IPS-NIHi7 (cell line): ENCODE data around the gene TMEM168.
"Not testable (repeated sequence)": the region's sequence is repeated elsewhere in the genome, so short reads cannot be mapped to it uniquely, and the experiment has no call there.

ENCODE experiments used
- DNase-seq: peaks from one replicate; pipeline ENCODE4 v3.0.0; 2012; ENCODE audit warnings: mixed read lengths; ENCODE audit errors: extremely low spot score

The TMEM168 gene, protein sequence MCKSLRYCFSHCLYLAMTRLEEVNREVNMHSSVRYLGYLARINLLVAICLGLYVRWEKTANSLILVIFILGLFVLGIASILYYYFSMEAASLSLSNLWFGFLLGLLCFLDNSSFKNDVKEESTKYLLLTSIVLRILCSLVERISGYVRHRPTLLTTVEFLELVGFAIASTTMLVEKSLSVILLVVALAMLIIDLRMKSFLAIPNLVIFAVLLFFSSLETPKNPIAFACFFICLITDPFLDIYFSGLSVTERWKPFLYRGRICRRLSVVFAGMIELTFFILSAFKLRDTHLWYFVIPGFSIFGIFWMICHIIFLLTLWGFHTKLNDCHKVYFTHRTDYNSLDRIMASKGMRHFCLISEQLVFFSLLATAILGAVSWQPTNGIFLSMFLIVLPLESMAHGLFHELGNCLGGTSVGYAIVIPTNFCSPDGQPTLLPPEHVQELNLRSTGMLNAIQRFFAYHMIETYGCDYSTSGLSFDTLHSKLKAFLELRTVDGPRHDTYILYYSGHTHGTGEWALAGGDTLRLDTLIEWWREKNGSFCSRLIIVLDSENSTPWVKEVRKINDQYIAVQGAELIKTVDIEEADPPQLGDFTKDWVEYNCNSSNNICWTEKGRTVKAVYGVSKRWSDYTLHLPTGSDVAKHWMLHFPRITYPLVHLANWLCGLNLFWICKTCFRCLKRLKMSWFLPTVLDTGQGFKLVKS

GRCh38 chr7:112789817-112790585, at the start of gene TMEM168:
Gene TMEM168, minus strand, starts transcription at chr7:112790393. Its CDS starts 5,568 bp downstream, at chr7:112784825.
- DNase-seq, result peak; percentile 88

GRCh38 chr7:112835928-112836327, 45.7 kb upstream of the TMEM168 start:
- not testable (repeated sequence) for DNase-seq

DNA sequence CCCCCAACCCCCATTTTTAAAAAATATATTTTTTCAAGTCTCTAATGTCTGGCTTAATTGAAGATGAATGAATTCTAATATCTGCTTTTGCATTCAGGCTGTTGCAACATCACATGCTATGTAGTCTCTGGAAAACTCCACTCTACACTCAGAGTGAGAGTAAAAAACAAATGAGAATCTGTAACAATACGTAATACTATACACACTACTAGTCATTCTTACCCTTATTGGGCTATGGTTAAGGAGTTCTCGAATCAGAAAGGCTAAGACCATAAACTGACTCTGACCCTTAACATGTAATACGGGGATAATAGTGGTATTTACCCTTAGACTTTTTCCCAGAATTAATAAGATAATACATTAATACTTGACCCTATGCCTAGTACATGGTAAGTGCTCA, 42.9 kb upstream of the TMEM168 start:
- no peak for DNase-seq

GRCh38 chr7:112830769-112831168, 40.6 kb upstream of the TMEM168 start:
- no peak for DNase-seq

- DNase-seq, result no peak
Observed at GRCh38 chr7:112828696-112829095, 38.5 kb upstream of the TMEM168 start.

GRCh38 chr7:112821345-112821744, 31.2 kb upstream of the TMEM168 start:
- DNase-seq, result no peak

GRCh38 chr7:112819536-112819935, 29.3 kb upstream of the TMEM168 start:
- no peak for DNase-seq

DNA sequence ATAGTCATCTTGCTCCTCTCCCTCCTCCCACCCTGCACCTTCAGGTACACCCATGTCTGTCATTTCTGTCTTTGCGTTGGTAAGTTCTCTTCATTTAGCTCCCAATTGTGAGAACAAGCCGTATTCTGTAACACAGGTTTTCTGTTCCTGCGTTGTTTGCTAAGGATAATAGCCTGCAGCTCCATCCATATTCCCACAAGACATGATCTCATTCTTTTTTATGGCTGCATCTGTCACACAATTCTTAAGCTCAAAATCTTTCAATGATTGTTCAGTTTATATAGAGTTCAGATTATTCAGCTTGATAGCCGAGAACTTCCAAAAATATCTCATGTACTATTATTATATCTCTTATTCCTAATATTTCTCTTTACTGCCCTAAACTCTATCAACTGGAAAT, 16.0 kb upstream of the TMEM168 start:
- no peak for DNase-seq

GRCh38 chr7:112802406-112802805, 12.2 kb upstream of the TMEM168 start:
- DNase-seq, result no peak

- DNase-seq, result no peak
Observed at GRCh38 chr7:112800486-112800885, 10.3 kb upstream of the TMEM168 start.

DNA sequence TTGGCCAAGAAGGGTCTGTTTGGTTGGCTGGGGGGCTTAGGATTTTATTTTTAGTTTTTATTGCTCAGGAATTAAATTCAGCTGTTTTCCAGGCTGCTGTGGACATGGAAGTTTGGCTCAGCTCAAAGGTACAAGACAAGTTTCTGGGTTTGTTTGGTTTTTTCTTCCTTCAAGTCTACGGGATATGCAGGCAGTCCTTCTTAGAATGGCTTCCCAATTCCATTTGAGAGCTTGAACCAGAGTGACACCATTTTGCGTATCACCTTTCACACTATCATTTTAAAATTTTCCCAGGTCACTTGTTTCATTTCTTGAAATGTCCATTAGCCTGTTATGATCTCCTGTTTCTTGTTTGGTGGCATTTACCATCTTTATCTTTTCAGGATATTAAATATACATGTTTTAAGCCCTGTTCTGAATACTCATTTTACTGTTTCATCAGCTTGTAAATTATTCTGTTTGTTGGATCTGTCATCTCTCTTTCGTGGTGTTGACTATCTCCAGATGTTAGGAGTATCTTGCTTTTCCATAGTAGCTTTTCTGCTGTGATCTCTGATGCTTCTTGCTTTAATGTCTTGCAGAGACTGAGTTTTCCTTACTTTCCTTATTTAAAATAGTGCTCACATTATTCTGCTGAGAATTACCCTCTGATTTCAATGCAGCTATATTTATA, 9.4 kb upstream of the TMEM168 start:
- DNase-seq, result no peak

GRCh38 chr7:112798274-112799159, 8.3 kb upstream of the TMEM168 start:
- no peak for DNase-seq

DNA sequence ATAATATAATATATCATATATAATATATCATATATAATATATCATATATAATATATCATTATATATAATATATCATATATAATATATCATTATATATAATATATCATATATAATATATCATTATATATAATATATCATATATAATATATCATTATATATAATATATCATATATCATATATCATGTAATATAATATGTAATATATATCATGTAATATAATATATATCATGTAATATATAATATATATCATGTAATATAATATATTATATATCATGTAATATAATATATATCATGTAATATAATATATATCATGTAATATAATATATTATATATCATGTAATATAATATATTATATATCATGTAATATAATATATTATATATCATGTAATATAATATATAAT, 6.4 kb upstream of the TMEM168 start:
- DNase-seq, result not testable (repeated sequence)

- no peak for DNase-seq
Observed at GRCh38 chr7:112792441-112792840, 2.2 kb upstream of the TMEM168 start.

DNA sequence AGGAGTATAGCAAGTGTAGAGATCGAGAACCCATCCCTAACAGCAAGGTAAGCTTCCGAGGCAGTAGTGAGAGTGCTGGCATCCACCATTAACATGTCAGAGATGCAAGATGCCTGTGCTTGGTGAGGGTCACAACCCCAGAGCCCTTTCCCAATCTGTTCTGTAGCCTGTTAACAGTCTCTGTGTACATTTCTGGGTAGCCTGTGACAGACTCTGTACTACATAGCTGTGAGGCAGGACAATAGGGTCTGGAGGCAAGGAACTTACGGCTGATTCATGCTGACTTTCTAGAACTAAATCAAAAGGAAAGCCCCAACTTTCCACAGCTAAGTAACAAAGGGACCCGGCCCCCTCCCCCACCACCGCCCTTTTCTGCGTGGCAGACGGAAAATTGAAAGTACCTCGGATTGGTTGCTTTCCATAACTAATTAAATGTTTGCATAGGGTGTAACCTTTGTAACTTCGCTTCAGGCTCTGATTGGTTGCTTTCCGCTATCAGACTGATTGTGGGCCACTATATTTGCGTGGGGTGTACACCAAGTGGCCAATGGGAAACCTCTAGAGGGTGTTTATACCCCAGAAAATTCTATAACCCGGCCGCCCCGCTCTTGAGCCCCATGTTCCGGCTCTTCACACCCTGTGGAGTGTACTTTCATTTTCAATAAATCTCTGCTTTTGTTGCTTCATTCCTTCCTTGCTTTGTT, 1.4 kb upstream of the TMEM168 start:
- no peak for DNase-seq

GRCh38 chr7:112790586-112791003, 402 bp upstream of the TMEM168 start:
- no peak for DNase-seq

DNA sequence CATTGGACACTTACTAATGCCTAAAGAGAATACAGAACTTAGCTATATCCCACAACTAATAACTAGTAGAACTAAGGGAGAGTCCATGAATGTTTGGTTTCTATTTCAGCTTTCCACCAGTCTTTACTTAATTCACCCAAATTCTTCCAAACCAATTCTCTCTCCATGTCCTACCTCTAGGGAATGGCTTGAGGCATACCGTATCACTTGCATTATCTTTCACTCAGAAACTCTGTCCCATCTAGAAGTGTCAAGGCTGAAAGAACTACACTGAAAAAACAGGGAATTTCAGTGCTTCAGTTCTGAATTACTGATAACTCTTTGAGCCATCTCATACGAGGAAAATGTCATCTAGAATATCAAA, 758 bp downstream of the TMEM168 start:
- DNase-seq, result peak; percentile 10

- no peak for DNase-seq
Observed at GRCh38 chr7:112788778-112789343, 1.3 kb downstream of the TMEM168 start.

DNA sequence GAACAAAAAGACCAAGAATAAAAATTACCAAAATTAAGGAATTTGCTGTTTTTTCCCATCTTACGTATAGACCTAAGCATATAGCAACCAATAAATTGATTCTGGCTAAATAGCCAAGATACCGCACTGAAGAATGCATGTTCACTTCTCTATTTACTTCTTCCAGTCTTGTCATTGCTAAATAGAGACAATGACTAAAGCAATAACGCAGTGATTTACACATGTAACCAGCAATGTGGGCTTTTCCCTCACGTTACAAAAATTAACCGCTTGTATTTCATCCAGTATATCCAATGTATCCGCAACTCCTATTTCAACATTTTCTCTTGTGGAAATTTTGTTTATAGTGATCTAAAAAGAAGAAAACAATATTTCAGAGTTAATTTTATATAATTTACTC, 5.6 kb downstream of the TMEM168 start:
- no peak for DNase-seq

DNA sequence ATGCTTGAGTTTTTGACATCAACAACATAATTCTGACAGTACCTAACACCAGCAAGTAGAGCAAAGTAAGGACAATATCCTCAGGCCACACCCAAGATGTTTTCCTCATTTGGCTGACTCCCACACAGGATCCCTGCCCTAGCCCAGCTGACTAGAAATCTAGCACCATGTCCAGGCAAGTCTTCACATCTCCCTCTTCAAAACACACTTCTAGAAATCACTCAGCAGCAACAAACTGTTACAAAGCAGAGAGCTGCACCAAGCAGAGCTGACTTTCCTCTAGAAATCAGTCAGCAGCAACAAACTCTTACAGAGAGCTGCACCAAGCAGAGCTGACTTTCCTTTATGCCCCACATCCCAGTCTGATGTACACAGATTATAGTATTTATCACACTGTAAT, 7.7 kb downstream of the TMEM168 start:
- DNase-seq, result no peak
